Measurements from ENCODE around the gene DMD. TPM values are rescaled to one million over a fixed set of nuclear protein-coding genes. Genes with fewer than 3 reads are reported as not detected.

DMD gene
- total and polyA plus RNA-seq, 2 experiments from 2014 or later: 1.5 to 2.0 TPM

GRCh38 chrX:32443841-32444240 lies 767.5 kb downstream of the DMD start:
- TF ChIP-seq EZH2phosphoT487 (IDR thresholded peaks at IDR 0.05; ENCODE audit: insufficient read depth, low read depth) (no peak), EZH2 (IDR thresholded peaks at IDR 0.05; ENCODE audit: insufficient read depth, poor library complexity, severe bottlenecking) (no peak)
- Histone ChIP-seq H3K4me2 (ENCODE audit: unreplicated experiment) (no peak overlapping the region), H4K20me1 (ENCODE audit: insufficient read depth) (no peaks in the 10 kb centered on the region), H3K36me3 (ENCODE audit: low read depth) (no peaks in the 10 kb centered on the region), H3K79me2 (ENCODE audit: insufficient read depth) (no peaks in the 10 kb centered on the region), H3F3A (ENCODE audit: insufficient read depth) (no peaks in the 10 kb centered on the region), H3K9ac (no peak overlapping the region), H3K27ac (no peak overlapping the region), H3K9me2 (ENCODE audit: insufficient read depth) (no peaks in the 10 kb centered on the region), H3K27me3 (replicated peaks; ENCODE audit: insufficient read depth) (no peaks in the 10 kb centered on the region), H3K4me3 (no peak overlapping the region), H3K9me3 (ENCODE audit: low read depth) (no peaks in the 10 kb centered on the region), H3K4me1 (ENCODE audit: insufficient read depth) (no peaks in the 10 kb centered on the region), H2AFZ (no peak overlapping the region)
- 40 to 43% methylated on average over 2 of the region's 2 CpGs for WGBS, 2 experiments (ENCODE audit: low coverage in 1 of 2, low lambda C conversion rate in 2 of 2, missing lambda C conversion rate in 2 of 2)
- DNase-seq: no peak
- in situ Hi-C loops (cut with MboI): no loop called here

GRCh38 chrX:32421266-32421665 lies 790.1 kb downstream of the DMD start:
- no peaks in the 10 kb centered on the region for H3F3A ChIP-seq (ENCODE audit: insufficient read depth)
- no peak overlapping the region for H3K27ac ChIP-seq
- H3K4me2 ChIP-seq (ENCODE audit: unreplicated experiment): no peak overlapping the region
- no peak overlapping the region for H3K4me3 ChIP-seq
- H3K79me2 ChIP-seq (ENCODE audit: insufficient read depth): no peaks in the 10 kb centered on the region
- WGBS, 2 experiments (ENCODE audit: low coverage in 1 of 2, low lambda C conversion rate in 2 of 2, missing lambda C conversion rate in 2 of 2): 5 to 11% methylated on average over 2 to 3 of the region's 3 CpGs
- no peak overlapping the region for H3K9ac ChIP-seq
- no peaks in the 10 kb centered on the region for H3K27me3 ChIP-seq (replicated peaks; ENCODE audit: insufficient read depth)
- no peaks in the 10 kb centered on the region for H3K9me2 ChIP-seq (ENCODE audit: insufficient read depth)
- in situ Hi-C loops (cut with MboI): no loop called here
- TF ChIP-seq EZH2phosphoT487 (IDR thresholded peaks at IDR 0.05; ENCODE audit: insufficient read depth, low read depth) (no peak), EZH2 (IDR thresholded peaks at IDR 0.05; ENCODE audit: insufficient read depth, poor library complexity, severe bottlenecking) (no peak)
- no peak overlapping the region for H2AFZ ChIP-seq
- no peak for DNase-seq
- no peaks in the 10 kb centered on the region for H3K36me3 ChIP-seq (ENCODE audit: low read depth)
- no peaks in the 10 kb centered on the region for H3K9me3 ChIP-seq (ENCODE audit: low read depth)
- no peaks in the 10 kb centered on the region for H4K20me1 ChIP-seq (ENCODE audit: insufficient read depth)
- no peaks in the 10 kb centered on the region for H3K4me1 ChIP-seq (ENCODE audit: insufficient read depth)

GRCh38 chrX:32408389-32408788 lies 803.0 kb downstream of the DMD start:
- no peaks in the 10 kb centered on the region for H3K4me1 ChIP-seq (ENCODE audit: insufficient read depth)
- 1 to 2% methylated on average over 4 of the region's 4 CpGs for WGBS, 2 experiments (ENCODE audit: low coverage in 1 of 2, low lambda C conversion rate in 2 of 2, missing lambda C conversion rate in 2 of 2)
- no peak overlapping the region for H2AFZ ChIP-seq
- no peaks in the 10 kb centered on the region for H3K9me3 ChIP-seq (ENCODE audit: low read depth)
- TF ChIP-seq EZH2 (IDR thresholded peaks at IDR 0.05; ENCODE audit: insufficient read depth, poor library complexity, severe bottlenecking) (no peak), EZH2phosphoT487 (IDR thresholded peaks at IDR 0.05; ENCODE audit: insufficient read depth, low read depth) (no peak)
- H3K9ac ChIP-seq: no peak overlapping the region
- H4K20me1 ChIP-seq (ENCODE audit: insufficient read depth): no peaks in the 10 kb centered on the region
- H3K4me2 ChIP-seq (ENCODE audit: unreplicated experiment): no peak overlapping the region
- no peak overlapping the region for H3K27ac ChIP-seq
- in situ Hi-C loops (cut with MboI): no loop called here
- H3F3A ChIP-seq (ENCODE audit: insufficient read depth): no peaks in the 10 kb centered on the region
- H3K36me3 ChIP-seq (ENCODE audit: low read depth): no peaks in the 10 kb centered on the region
- no peaks in the 10 kb centered on the region for H3K9me2 ChIP-seq (ENCODE audit: insufficient read depth)
- H3K27me3 ChIP-seq (replicated peaks; ENCODE audit: insufficient read depth): no peaks in the 10 kb centered on the region
- DNase-seq: no peak
- no peak overlapping the region for H3K4me3 ChIP-seq
- H3K79me2 ChIP-seq (ENCODE audit: insufficient read depth): no peaks in the 10 kb centered on the region

DNA sequence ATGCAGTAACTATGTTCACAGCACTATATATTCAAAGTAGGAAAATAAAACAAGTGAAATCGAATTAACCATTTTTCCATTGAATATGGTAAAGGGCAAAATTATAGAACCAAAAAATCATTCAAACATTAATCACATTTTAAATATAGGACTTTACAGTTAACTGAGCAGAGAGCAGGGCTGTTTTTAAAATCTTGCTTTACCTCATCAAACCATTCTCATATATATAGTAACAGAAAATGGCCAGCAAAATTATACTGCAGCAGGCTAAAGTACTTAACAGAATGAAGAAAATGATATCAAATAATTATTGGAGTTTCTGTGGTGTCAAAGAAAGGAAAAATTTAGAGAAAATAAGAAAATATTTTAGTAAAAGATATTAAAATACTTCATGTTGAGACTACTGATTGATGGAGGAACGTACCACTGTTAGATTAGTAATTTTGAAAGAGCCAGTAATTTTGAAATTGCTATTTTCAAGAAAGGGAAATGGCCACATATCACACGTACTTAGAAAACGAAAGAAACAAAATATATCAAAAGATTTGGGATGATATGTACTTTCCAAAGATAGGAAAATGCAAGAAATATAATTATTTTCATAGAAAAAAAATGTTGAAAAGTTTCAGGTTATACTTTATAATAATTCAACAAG lies 813.7 kb downstream of the DMD start:
- Histone ChIP-seq H3K9me3 (ENCODE audit: low read depth) (no peaks in the 10 kb centered on the region), H3K9ac (no peak overlapping the region), H3K79me2 (ENCODE audit: insufficient read depth) (no peaks in the 10 kb centered on the region), H3K36me3 (ENCODE audit: low read depth) (no peaks in the 10 kb centered on the region), H4K20me1 (ENCODE audit: insufficient read depth) (no peaks in the 10 kb centered on the region), H3F3A (ENCODE audit: insufficient read depth) (no peaks in the 10 kb centered on the region), H3K4me3 (no peak overlapping the region), H3K27me3 (replicated peaks; ENCODE audit: insufficient read depth) (no peaks in the 10 kb centered on the region), H3K9me2 (ENCODE audit: insufficient read depth) (no peaks in the 10 kb centered on the region), H3K4me2 (ENCODE audit: unreplicated experiment) (no peak overlapping the region), H3K27ac (no peak overlapping the region), H3K4me1 (ENCODE audit: insufficient read depth) (no peaks in the 10 kb centered on the region), H2AFZ (no peak overlapping the region)
- 6 to 20% methylated on average over 4 of the region's 4 CpGs for WGBS, 2 experiments (ENCODE audit: low coverage in 1 of 2, low lambda C conversion rate in 2 of 2, missing lambda C conversion rate in 2 of 2)
- in situ Hi-C loops (cut with MboI): no loop called here
- TF ChIP-seq EZH2phosphoT487 (IDR thresholded peaks at IDR 0.05; ENCODE audit: insufficient read depth, low read depth) (no peak), EZH2 (IDR thresholded peaks at IDR 0.05; ENCODE audit: insufficient read depth, poor library complexity, severe bottlenecking) (no peak)
- no peak for DNase-seq

All from GM23248 (cell line).